SU-DHL-6 (cell line): ENCODE results near the gene HNRNPLL.
"Not testable (repeated sequence)": the region's sequence is repeated elsewhere in the genome, so short reads cannot be mapped to it uniquely, and the experiment has no call there.

Experiments used
- H2AFZ ChIP-seq: fragments of 200-600 bp; sonication (generic); 2 replicates; pipeline ENCODE4 v1.6.1; 2014; ENCODE audit warnings: low read depth, mild to moderate bottlenecking, moderate library complexity, mixed read lengths, antibody characterized with exemption, low read length; ENCODE audit not compliant: severe bottlenecking
- H3F3A ChIP-seq: fragments of 200-600 bp; shearing (Covaris generic); 2 replicates; pipeline ENCODE4 v1.6.0; 2016; ENCODE audit warnings: antibody characterized with exemption, mild to moderate bottlenecking; ENCODE audit not compliant: insufficient read depth
- H3K27ac ChIP-seq: fragments of 200-600 bp; sonication (generic); 2 replicates; pipeline ENCODE4 v1.5.1; 2016; ENCODE audit warnings: low read depth, mild to moderate bottlenecking, low read length, moderate library complexity, mixed read lengths
- H3K27me3 ChIP-seq: fragments of 200-600 bp; sonication (generic), shearing (Covaris generic); 2 replicates; pipeline ENCODE4 v1.6.0; 2014; ENCODE audit warnings: mild to moderate bottlenecking, low read length
- H3K36me3 ChIP-seq: fragments of 200-600 bp; sonication (generic); 2 replicates; pipeline ENCODE4 v1.6.1; 2014; ENCODE audit warnings: mild to moderate bottlenecking, low read length, mixed read lengths
- H3K4me2 ChIP-seq: fragments of 300-600, 200-600 bp; shearing (Covaris generic), sonication (generic); 2 replicates; pipeline ENCODE4 v1.6.0; 2014; ENCODE audit warnings: low read length, low read depth, mild to moderate bottlenecking; ENCODE audit not compliant: poor library complexity, severe bottlenecking
- H3K4me3 ChIP-seq: fragments of 200-600 bp; sonication (generic); 2 replicates; pipeline ENCODE4 v1.5.1; 2014; ENCODE audit warnings: antibody characterized with exemption, low read length, mild to moderate bottlenecking, mixed read lengths; ENCODE audit not compliant: insufficient read depth, poor library complexity, severe bottlenecking
- H3K79me2 ChIP-seq: fragments of 200-600 bp; sonication (generic); 2 replicates; pipeline ENCODE4 v1.6.1; 2014; ENCODE audit warnings: mild to moderate bottlenecking, low read length, moderate library complexity; ENCODE audit not compliant: insufficient read depth
- H3K9ac ChIP-seq: fragments of 200-600 bp; sonication (generic); 2 replicates; pipeline ENCODE4 v1.7.0; 2014; ENCODE audit warnings: mild to moderate bottlenecking, low read length
- H3K9me2 ChIP-seq: fragments of 200-600 bp; sonication (generic); replicated peaks from 2 replicates; pipeline ENCODE4 v1.6.1; 2014; ENCODE audit warnings: low read length; ENCODE audit not compliant: insufficient read depth
- H3K9me3 ChIP-seq: fragments of 200-600 bp; sonication (generic); 2 replicates; pipeline ENCODE4 v1.6.1; 2014; ENCODE audit warnings: low read length, mixed read lengths; ENCODE audit not compliant: insufficient read depth
- H4K20me1 ChIP-seq: fragments of 200-600 bp; sonication (generic); 2 replicates; pipeline ENCODE4 v1.6.1; 2014; ENCODE audit warnings: low read depth, mild to moderate bottlenecking, antibody characterized with exemption, low read length, moderate library complexity, mixed read lengths
- CTCF ChIP-seq: fragments of 200-600 bp; sonication (generic); IDR thresholded peaks from one replicate; pipeline ENCODE4 v1.5.1; 2017; ENCODE audit warnings: antibody characterized with exemption, mild to moderate bottlenecking, low read length, moderate library complexity; ENCODE audit not compliant: insufficient read depth, poor library complexity, severe bottlenecking
- EZH2phosphoT487 ChIP-seq: fragments of 200-600 bp; sonication (generic), shearing (Covaris generic); conservative IDR thresholded peaks from 2 replicates; pipeline ENCODE4 v1.6.1; 2018; ENCODE audit warnings: mild to moderate bottlenecking, antibody characterized with exemption, low read length, moderate library complexity, mixed read lengths

HNRNPLL gene

GRCh38 chr2:38643021-38643671, 40.4 kb upstream of the HNRNPLL start:
- Histone ChIP-seq H4K20me1 (no peaks in the 10 kb centered on the region), H3K9me2 (no peaks in the 10 kb centered on the region), H3K27ac (no peak overlapping the region), H3K9me3 (no peaks in the 10 kb centered on the region), H3K4me3 (no peak overlapping the region), H2AFZ (no peak overlapping the region), H3K79me2 (no peaks in the 10 kb centered on the region), H3F3A (no peaks in the 10 kb centered on the region), H3K9ac (no peak overlapping the region), H3K4me2 (no peak overlapping the region), H3K36me3 (no peaks in the 10 kb centered on the region), H3K27me3 (no peaks in the 10 kb centered on the region)
- TF ChIP-seq CTCF, result no peak
- TF ChIP-seq EZH2phosphoT487, result no peak

- not testable (repeated sequence) for H3K4me2 ChIP-seq, H3K27me3 ChIP-seq, H3F3A ChIP-seq, H3K79me2 ChIP-seq, H3K9ac ChIP-seq, H4K20me1 ChIP-seq, H3K36me3 ChIP-seq, H3K9me3 ChIP-seq, H2AFZ ChIP-seq, H3K4me3 ChIP-seq, H3K9me2 ChIP-seq, H3K27ac ChIP-seq
Observed at GRCh38 chr2:38642373-38643017, 39.8 kb upstream of the HNRNPLL start.

GRCh38 chr2:38636069-38636468, 33.3 kb upstream of the HNRNPLL start:
- no peaks in the 10 kb centered on the region for H3K79me2 ChIP-seq
- no peaks in the 10 kb centered on the region for H3F3A ChIP-seq
- no peaks in the 10 kb centered on the region for H3K36me3 ChIP-seq
- no peak overlapping the region for H3K4me2 ChIP-seq
- H2AFZ ChIP-seq, result no peak overlapping the region
- H3K9me3 ChIP-seq, result no peaks in the 10 kb centered on the region
- no peaks in the 10 kb centered on the region for H3K27me3 ChIP-seq
- no peak overlapping the region for H3K9ac ChIP-seq
- no peak overlapping the region for H3K4me3 ChIP-seq
- TF ChIP-seq EZH2phosphoT487 (no peak), CTCF (no peak)
- H4K20me1 ChIP-seq, result no peaks in the 10 kb centered on the region
- H3K27ac ChIP-seq, result no peak overlapping the region
- no peaks in the 10 kb centered on the region for H3K9me2 ChIP-seq

- Histone ChIP-seq H2AFZ (no peak overlapping the region), H3K79me2 (no peaks in the 10 kb centered on the region), H3F3A (no peaks in the 10 kb centered on the region), H3K4me2 (peak overlapping the region; percentile 52), H4K20me1 (no peaks in the 10 kb centered on the region), H3K36me3 (no peaks in the 10 kb centered on the region), H3K27me3 (no peaks in the 10 kb centered on the region), H3K9ac (no peak overlapping the region), H3K27ac (no peak overlapping the region), H3K9me2 (no peaks in the 10 kb centered on the region), H3K9me3 (no peaks in the 10 kb centered on the region), H3K4me3 (no peak overlapping the region)
- TF ChIP-seq CTCF (no peak), EZH2phosphoT487 (no peak)
Observed at GRCh38 chr2:38635139-38635538, 32.4 kb upstream of the HNRNPLL start.
